ENCODE measurements around the gene HPSE2.

Gene HPSE2

GRCh38 chr10:98929709-98930108 lies 305.9 kb downstream of the HPSE2 start:
- Histone ChIP-seq H3K9me3 (ENCODE audit: control insufficient read depth, low read length) (no peaks in the 10 kb centered on the region), H3K9ac (ENCODE audit: low read length) (no peak overlapping the region), H3K27me3 (ENCODE audit: control insufficient read depth, insufficient read depth, low read length) (no peaks in the 10 kb centered on the region), H3K36me3 (ENCODE audit: control insufficient read depth, insufficient read depth, low read length) (no peaks in the 10 kb centered on the region), H3K4me1 (ENCODE audit: control insufficient read depth, insufficient read depth, low read length) (no peaks in the 10 kb centered on the region), H3K4me3 (ENCODE audit: low read length) (no peak overlapping the region)

- no peaks in the 10 kb centered on the region for H3K27me3 ChIP-seq (ENCODE audit: control insufficient read depth, insufficient read depth, low read length)
- H3K9me3 ChIP-seq (ENCODE audit: control insufficient read depth, low read length): no peaks in the 10 kb centered on the region
- H3K4me1 ChIP-seq (ENCODE audit: control insufficient read depth, insufficient read depth, low read length): no peaks in the 10 kb centered on the region
- H3K9ac ChIP-seq (ENCODE audit: low read length): no peak overlapping the region
- H3K4me3 ChIP-seq (ENCODE audit: low read length): no peak overlapping the region
- no peaks in the 10 kb centered on the region for H3K36me3 ChIP-seq (ENCODE audit: control insufficient read depth, insufficient read depth, low read length)
Observed at GRCh38 chr10:98925651-98926050, 310.0 kb downstream of the HPSE2 start.

- Histone ChIP-seq H3K4me1 (ENCODE audit: control insufficient read depth, insufficient read depth, low read length) (no peaks in the 10 kb centered on the region), H3K9me3 (ENCODE audit: control insufficient read depth, low read length) (no peaks in the 10 kb centered on the region), H3K4me3 (ENCODE audit: low read length) (no peak overlapping the region), H3K36me3 (ENCODE audit: control insufficient read depth, insufficient read depth, low read length) (no peaks in the 10 kb centered on the region), H3K27me3 (ENCODE audit: control insufficient read depth, insufficient read depth, low read length) (no peaks in the 10 kb centered on the region), H3K9ac (ENCODE audit: low read length) (no peak overlapping the region)
Observed at GRCh38 chr10:98924526-98924925, 311.1 kb downstream of the HPSE2 start.

- H3K9me3 ChIP-seq (ENCODE audit: control insufficient read depth, low read length): no peaks in the 10 kb centered on the region
- H3K9ac ChIP-seq (ENCODE audit: low read length): no peak overlapping the region
- H3K27me3 ChIP-seq (ENCODE audit: control insufficient read depth, insufficient read depth, low read length): no peaks in the 10 kb centered on the region
- H3K4me3 ChIP-seq (ENCODE audit: low read length): no peak overlapping the region
- no peaks in the 10 kb centered on the region for H3K36me3 ChIP-seq (ENCODE audit: control insufficient read depth, insufficient read depth, low read length)
- no peaks in the 10 kb centered on the region for H3K4me1 ChIP-seq (ENCODE audit: control insufficient read depth, insufficient read depth, low read length)
Observed at GRCh38 chr10:98921316-98921715, 314.3 kb downstream of the HPSE2 start.

GRCh38 chr10:98920807-98921206 lies 314.8 kb downstream of the HPSE2 start:
- Histone ChIP-seq H3K9me3 (ENCODE audit: control insufficient read depth, low read length) (no peaks in the 10 kb centered on the region), H3K36me3 (ENCODE audit: control insufficient read depth, insufficient read depth, low read length) (no peaks in the 10 kb centered on the region), H3K9ac (ENCODE audit: low read length) (no peak overlapping the region), H3K4me3 (ENCODE audit: low read length) (no peak overlapping the region), H3K27me3 (ENCODE audit: control insufficient read depth, insufficient read depth, low read length) (no peaks in the 10 kb centered on the region), H3K4me1 (ENCODE audit: control insufficient read depth, insufficient read depth, low read length) (no peaks in the 10 kb centered on the region)

- Histone ChIP-seq H3K4me3 (ENCODE audit: low read length) (no peak overlapping the region), H3K4me1 (ENCODE audit: control insufficient read depth, insufficient read depth, low read length) (no peaks in the 10 kb centered on the region), H3K9me3 (ENCODE audit: control insufficient read depth, low read length) (no peaks in the 10 kb centered on the region), H3K27me3 (ENCODE audit: control insufficient read depth, insufficient read depth, low read length) (no peaks in the 10 kb centered on the region), H3K36me3 (ENCODE audit: control insufficient read depth, insufficient read depth, low read length) (no peaks in the 10 kb centered on the region), H3K9ac (ENCODE audit: low read length) (no peak overlapping the region)
Observed at GRCh38 chr10:98920360-98920759, 315.3 kb downstream of the HPSE2 start.

- no peaks in the 10 kb centered on the region for H3K4me1 ChIP-seq (ENCODE audit: control insufficient read depth, insufficient read depth, low read length)
- no peak overlapping the region for H3K4me3 ChIP-seq (ENCODE audit: low read length)
- H3K27me3 ChIP-seq (ENCODE audit: control insufficient read depth, insufficient read depth, low read length): no peaks in the 10 kb centered on the region
- H3K9ac ChIP-seq (ENCODE audit: low read length): no peak overlapping the region
- no peaks in the 10 kb centered on the region for H3K9me3 ChIP-seq (ENCODE audit: control insufficient read depth, low read length)
- H3K36me3 ChIP-seq (ENCODE audit: control insufficient read depth, insufficient read depth, low read length): no peaks in the 10 kb centered on the region
Observed at GRCh38 chr10:98919899-98920298, 315.8 kb downstream of the HPSE2 start.

GRCh38 chr10:98917828-98918227 lies 317.8 kb downstream of the HPSE2 start:
- Histone ChIP-seq H3K36me3 (ENCODE audit: control insufficient read depth, insufficient read depth, low read length) (no peaks in the 10 kb centered on the region), H3K9me3 (ENCODE audit: control insufficient read depth, low read length) (no peaks in the 10 kb centered on the region), H3K9ac (ENCODE audit: low read length) (no peak overlapping the region)

GRCh38 chr10:98916526-98917125 lies 319.0 kb downstream of the HPSE2 start:
- H3K27me3 ChIP-seq (ENCODE audit: control insufficient read depth, insufficient read depth, low read length): no peaks in the 10 kb centered on the region
- no peaks in the 10 kb centered on the region for H3K4me1 ChIP-seq (ENCODE audit: control insufficient read depth, insufficient read depth, low read length)
- H3K9me3 ChIP-seq (ENCODE audit: control insufficient read depth, low read length): no peaks in the 10 kb centered on the region
- H3K36me3 ChIP-seq (ENCODE audit: control insufficient read depth, insufficient read depth, low read length): no peaks in the 10 kb centered on the region
- H3K4me3 ChIP-seq (ENCODE audit: low read length): no peak overlapping the region
- H3K9ac ChIP-seq (ENCODE audit: low read length): no peak overlapping the region

More at GRCh38 chr10:98917828-98918227, 317.8 kb downstream of the HPSE2 start:
- Histone ChIP-seq H3K4me3 (ENCODE audit: low read length) (no peak overlapping the region), H3K27me3 (ENCODE audit: control insufficient read depth, insufficient read depth, low read length) (no peaks in the 10 kb centered on the region), H3K4me1 (ENCODE audit: control insufficient read depth, insufficient read depth, low read length) (no peaks in the 10 kb centered on the region)

- Histone ChIP-seq H3K9ac (ENCODE audit: low read length) (no peak overlapping the region), H3K4me1 (ENCODE audit: control insufficient read depth, insufficient read depth, low read length) (no peaks in the 10 kb centered on the region), H3K9me3 (ENCODE audit: control insufficient read depth, low read length) (no peaks in the 10 kb centered on the region), H3K27me3 (ENCODE audit: control insufficient read depth, insufficient read depth, low read length) (no peaks in the 10 kb centered on the region), H3K4me3 (ENCODE audit: low read length) (no peak overlapping the region), H3K36me3 (ENCODE audit: control insufficient read depth, insufficient read depth, low read length) (no peaks in the 10 kb centered on the region)
Observed at GRCh38 chr10:98915911-98916310, 319.7 kb downstream of the HPSE2 start.

- Histone ChIP-seq H3K4me1 (ENCODE audit: control insufficient read depth, insufficient read depth, low read length) (no peaks in the 10 kb centered on the region), H3K9ac (ENCODE audit: low read length) (no peak overlapping the region), H3K27me3 (ENCODE audit: control insufficient read depth, insufficient read depth, low read length) (no peaks in the 10 kb centered on the region), H3K36me3 (ENCODE audit: control insufficient read depth, insufficient read depth, low read length) (no peaks in the 10 kb centered on the region), H3K4me3 (ENCODE audit: low read length) (no peak overlapping the region), H3K9me3 (ENCODE audit: control insufficient read depth, low read length) (no peaks in the 10 kb centered on the region)
Observed at GRCh38 chr10:98910546-98910945, 325.1 kb downstream of the HPSE2 start.

- Histone ChIP-seq H3K4me1 (ENCODE audit: control insufficient read depth, insufficient read depth, low read length) (no peaks in the 10 kb centered on the region), H3K27me3 (ENCODE audit: control insufficient read depth, insufficient read depth, low read length) (no peaks in the 10 kb centered on the region), H3K4me3 (ENCODE audit: low read length) (no peak overlapping the region), H3K36me3 (ENCODE audit: control insufficient read depth, insufficient read depth, low read length) (no peaks in the 10 kb centered on the region), H3K9ac (ENCODE audit: low read length) (no peak overlapping the region), H3K9me3 (ENCODE audit: control insufficient read depth, low read length) (no peaks in the 10 kb centered on the region)
Observed at GRCh38 chr10:98910048-98910447, 325.6 kb downstream of the HPSE2 start.

- no peak overlapping the region for H3K4me3 ChIP-seq (ENCODE audit: low read length)
- H3K4me1 ChIP-seq (ENCODE audit: control insufficient read depth, insufficient read depth, low read length): no peaks in the 10 kb centered on the region
- no peaks in the 10 kb centered on the region for H3K9me3 ChIP-seq (ENCODE audit: control insufficient read depth, low read length)
- H3K9ac ChIP-seq (ENCODE audit: low read length): no peak overlapping the region
- H3K27me3 ChIP-seq (ENCODE audit: control insufficient read depth, insufficient read depth, low read length): no peaks in the 10 kb centered on the region
- no peaks in the 10 kb centered on the region for H3K36me3 ChIP-seq (ENCODE audit: control insufficient read depth, insufficient read depth, low read length)
Observed at GRCh38 chr10:98908868-98909267, 326.8 kb downstream of the HPSE2 start.
